ENCODE results near the gene SMC1B.
"Not testable (repeated sequence)": the region's sequence is repeated elsewhere in the genome, so short reads cannot be mapped to it uniquely, and the experiment has no call there.

The SMC1B gene

DNA sequence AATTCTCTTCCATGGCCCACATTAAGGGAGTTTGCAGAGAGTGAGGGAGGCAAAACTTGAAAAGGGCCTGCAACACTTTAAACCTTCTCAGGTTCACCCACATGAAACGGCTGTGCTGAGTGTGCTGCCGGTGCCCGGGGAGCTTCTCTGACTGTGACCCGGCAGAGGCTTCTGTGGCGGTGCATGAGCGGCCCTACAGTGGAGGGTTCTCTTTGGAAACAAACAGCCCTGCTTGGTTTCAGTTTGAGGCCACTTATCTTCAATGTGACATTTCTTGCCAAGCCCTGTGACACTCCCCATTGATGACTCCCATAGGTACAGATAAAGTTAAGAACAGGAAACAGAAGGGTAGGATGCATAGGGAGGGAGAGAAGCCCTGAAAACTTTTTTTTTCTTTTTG lies 71.9 kb downstream of the SMC1B start:
- peak; percentile 36 for DNase-seq (ENCODE audit: low read depth)

- no peak for DNase-seq (ENCODE audit: low read depth)
Measured at GRCh38 chr22:45340323-45340722, 73.1 kb downstream of the SMC1B start.

GRCh38 chr22:45338795-45339194 lies 74.6 kb downstream of the SMC1B start:
- no peak for DNase-seq (ENCODE audit: low read depth)

DNA sequence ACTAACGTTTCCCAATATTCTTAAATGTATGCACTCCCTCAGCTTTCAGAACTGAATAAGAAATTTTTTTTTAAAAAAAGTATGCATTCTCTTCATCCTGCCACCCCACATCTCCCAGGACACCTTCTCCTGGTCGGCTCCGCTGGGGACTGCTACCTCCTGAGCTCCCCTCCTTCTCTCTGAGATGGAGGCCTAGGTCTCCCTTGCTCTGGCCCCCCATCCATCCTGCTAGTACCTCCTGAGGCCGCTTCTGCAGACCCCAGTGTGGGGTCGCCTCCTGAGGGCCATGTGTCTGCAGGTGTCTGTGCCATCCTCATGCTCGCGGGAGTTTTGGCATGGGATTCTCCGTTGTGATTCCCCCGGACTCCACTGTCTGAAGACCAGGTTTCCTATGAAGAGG lies 75.9 kb downstream of the SMC1B start:
- DNase-seq (ENCODE audit: low read depth): no peak

- DNase-seq (ENCODE audit: low read depth): no peak
Measured at GRCh38 chr22:45336971-45337431, 76.4 kb downstream of the SMC1B start.

DNA sequence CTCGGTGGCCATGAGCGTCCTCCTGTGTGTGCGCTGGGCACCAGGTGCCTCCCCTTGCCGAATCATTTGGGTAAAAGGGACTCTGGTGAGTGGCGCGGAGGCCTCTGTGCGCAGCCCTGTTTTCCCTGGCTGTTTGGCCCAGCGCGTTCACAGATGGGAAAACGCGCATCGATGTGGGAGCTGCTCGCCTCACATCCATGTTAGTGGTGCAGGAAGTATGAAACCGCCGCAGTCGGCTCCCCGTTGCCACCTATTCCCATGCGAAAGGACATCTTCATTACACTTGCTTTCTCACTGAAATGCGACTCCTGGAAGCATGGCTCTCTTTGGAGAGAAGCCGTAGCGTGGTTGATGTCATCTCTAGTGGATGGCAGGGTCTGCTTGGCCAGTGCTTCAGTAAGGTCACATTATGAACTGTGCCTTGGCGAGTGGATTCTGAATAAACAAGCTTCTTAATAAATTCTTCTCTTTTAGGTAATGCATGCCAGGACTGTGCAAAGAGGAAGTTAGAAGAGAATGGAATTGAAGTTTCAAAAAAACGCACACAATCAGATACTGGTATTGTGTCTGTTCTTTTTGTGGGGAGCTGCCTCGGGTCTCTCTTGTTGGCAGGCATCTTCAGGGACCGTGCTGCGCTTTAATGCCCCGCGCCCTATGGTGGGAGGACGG lies 77.4 kb downstream of the SMC1B start:
- DNase-seq (ENCODE audit: low read depth): no peak

DNA sequence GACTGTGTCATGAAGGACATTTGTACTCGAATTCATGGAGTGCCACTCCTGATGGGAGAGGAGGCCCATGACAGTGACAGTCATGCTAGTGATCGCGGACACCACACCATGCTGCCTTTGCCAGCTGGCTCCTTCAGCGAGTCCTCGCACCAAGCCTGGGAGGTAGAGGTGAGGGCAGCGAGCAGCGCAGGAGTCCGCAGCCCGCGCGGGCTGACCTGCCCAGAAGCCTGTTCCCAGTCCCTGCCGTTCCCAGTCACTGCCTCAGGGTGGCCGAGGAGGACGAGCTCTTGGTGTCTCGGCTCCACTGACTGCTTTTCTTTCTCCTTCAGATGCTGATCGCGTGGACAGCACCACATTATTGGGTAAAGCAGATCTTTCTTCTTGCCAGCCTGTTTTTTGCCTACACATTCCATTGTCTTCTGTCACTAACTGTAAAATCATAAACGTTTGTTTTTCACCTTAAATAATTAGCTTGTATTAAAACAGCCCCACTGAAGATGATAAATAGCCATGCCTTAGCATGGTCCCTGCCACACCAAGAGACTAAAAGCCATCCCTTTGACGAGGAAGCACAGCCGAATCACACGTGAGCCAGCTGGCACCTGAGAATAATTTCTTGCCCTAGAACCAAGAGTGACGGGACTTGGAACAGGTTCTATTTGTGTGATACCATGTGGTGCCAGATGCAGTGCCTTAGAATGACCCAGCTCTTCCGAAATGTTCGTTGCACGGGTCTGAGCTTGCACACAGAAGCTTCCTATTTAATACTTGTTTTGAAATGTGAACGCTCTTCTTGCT lies 78.2 kb downstream of the SMC1B start:
- DNase-seq (ENCODE audit: low read depth): no peak

GRCh38 chr22:45334528-45334927 lies 78.9 kb downstream of the SMC1B start:
- no peak for DNase-seq (ENCODE audit: low read depth)

DNA sequence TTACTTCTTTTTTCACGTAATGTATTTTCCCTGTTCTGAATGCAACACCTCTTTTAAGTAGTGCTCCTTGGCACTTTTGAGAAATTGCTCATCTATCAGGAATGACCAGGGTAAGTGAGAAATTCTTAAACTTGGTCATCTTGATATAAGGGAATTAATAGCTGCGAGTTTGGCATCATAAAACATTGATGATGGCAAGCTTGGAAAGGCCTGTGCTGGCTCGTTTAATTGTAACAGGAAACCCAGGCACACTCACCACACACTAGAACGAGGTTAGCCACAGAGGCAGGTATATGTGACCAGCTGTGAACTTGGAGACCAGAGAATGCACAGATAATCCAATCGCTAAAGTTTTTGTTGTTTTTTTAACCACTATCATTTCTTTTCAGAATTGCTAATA lies 79.3 kb downstream of the SMC1B start:
- no peak for DNase-seq (ENCODE audit: low read depth)

GRCh38 chr22:45332001-45332400 lies 81.4 kb downstream of the SMC1B start:
- DNase-seq (ENCODE audit: low read depth): no peak

- DNase-seq (ENCODE audit: low read depth): no peak
Measured at GRCh38 chr22:45331486-45331885, 81.9 kb downstream of the SMC1B start.

DNA sequence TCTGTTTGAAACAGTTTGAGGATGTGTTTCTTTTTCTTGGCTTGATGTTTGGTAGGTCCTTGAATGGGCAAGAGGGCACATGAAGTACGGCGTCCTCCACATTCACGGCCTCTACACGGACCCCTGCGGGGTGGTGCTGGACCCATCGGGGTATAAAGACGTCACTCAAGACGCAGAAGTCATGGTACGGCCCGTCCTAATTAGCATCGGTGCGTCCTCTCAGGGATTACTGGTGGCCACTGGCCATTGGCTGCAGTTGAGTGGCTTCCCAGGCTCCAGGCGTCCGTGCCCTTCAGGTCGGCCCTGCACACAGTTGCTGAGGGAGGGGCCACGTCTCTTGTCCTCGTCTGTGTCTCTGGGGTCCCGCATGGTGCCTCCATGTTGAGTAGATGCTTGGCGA lies 82.9 kb downstream of the SMC1B start:
- no peak for DNase-seq (ENCODE audit: low read depth)

- DNase-seq (ENCODE audit: low read depth): no peak
Measured at GRCh38 chr22:45329530-45329936, 83.9 kb downstream of the SMC1B start.

DNA sequence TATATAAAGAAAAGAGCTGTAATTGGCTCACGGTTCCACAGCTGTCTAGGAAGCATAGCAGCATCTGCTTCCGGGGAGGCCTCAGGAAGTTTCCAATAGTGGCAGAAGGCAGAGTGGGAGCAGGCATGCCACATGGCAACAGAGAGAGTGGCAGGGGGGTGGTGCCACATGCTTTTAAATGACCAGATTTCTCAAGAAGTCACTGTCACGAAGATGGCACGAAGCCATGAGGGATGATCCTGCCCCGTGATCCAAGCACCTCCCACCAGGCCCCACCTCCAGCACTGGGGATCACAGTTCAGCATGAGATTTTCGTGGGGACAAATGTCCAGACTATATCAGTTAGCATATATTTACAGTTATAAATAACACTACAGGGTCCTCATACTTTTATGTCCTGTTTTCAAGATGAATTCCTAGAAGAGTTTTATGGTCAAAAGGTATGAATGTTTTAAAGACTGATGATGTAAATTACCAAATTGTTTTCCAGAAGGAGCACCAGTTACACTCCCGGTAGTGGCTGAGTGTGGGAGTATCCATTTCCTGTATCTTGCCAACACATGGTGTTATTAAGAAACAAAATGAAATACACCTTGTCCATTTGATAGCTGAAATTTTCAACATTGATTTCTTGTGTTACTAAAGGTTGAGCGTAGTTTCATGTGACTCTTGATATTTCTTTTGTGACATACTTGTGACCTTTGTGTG lies 84.4 kb downstream of the SMC1B start:
- no peak for DNase-seq (ENCODE audit: low read depth)

DNA sequence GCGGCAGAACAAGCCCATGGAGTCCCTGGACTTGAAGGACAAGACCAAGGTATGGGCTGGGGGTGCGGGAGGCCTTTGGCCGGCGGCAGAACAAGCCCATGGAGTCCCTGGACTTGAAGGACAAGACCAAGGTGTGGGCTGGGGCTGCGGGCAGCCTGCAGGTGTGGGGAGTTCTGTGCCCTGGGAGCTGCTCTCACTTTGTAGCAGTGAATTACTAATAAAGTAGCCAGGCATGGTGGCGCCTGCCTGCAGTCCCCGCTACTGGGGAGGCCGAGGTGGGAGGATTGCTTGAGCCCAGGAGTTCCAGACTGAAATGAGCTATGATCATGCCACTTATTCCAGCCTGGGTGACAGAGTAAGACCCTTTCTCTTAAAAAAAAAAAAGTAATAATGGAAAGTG lies 85.1 kb downstream of the SMC1B start:
- not testable (repeated sequence) for DNase-seq (ENCODE audit: low read depth)

DNA sequence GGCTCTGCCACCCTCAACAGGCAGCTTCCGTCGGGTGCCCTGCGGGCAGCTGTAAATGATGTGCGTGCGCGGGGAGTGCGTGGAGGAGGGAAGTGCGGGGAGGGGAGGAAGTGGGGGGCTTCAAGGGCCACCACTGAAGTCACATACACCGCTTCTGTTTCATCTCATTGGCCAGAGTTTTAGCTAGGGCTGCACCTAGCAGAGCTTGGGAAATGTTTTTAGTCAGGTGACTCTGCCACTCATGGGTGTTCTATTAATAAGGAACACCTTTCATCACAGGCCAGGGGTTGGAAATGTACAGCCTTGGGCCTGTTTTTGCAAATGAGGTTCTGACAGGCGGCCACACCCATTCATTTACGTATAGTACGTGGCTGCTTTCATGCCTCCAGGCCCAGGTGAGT lies 89.1 kb downstream of the SMC1B start:
- no peak for DNase-seq (ENCODE audit: low read depth)

DNA sequence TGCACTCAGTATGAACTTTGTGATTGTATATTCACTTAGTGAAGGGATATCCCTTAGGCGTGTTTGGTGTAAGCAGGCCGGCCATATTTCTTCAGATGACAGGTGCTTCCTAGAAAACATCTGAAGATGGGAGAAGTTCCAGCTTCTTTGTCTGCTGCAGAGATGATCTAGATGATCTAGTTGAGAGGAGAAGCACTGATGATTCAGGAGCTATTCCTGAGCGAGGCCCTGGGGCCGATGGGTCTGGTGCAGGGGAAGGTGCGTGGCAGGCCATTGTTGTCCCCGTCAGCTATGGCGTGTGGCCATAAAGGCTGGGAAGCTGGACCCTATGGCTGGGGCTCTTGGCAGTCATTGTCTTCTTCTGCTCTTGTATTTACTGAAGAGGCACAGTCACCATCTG lies 89.7 kb downstream of the SMC1B start:
- no peak for DNase-seq (ENCODE audit: low read depth)

DNA sequence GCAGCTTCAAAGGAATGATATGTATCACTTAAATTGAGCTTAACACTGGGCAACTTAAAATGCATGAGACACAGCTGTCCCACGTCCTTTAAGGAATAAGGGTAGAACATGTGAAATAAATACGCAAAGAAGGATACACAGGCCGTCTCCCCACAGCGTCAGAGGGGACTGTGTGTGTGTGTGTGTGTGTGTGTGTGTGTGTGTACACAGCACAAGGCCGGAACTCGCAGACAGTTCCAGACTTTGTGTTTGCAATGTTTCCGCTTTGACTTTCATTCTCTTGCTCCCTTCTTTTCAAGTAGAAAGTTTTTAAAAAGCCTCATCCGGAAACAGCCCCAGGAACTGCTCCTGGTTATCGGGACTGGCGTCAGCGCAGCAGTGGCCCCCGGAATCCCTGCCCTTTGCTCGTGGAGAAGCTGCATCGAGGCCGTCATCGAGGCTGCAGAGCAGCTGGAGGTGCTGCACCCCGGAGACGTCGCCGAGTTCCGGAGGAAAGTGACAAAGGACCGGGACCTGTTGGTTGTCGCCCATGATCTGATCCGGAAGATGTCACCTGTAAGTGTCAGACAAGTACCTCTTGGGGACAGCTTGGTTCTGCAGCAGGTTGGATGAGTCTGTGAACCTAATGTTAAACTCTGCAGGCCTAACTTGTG lies 90.4 kb downstream of the SMC1B start:
- DNase-seq (ENCODE audit: low read depth): no peak

GRCh38 chr22:45321827-45322226 lies 91.6 kb downstream of the SMC1B start:
- DNase-seq (ENCODE audit: low read depth): no peak

- DNase-seq (ENCODE audit: low read depth): no peak
Measured at GRCh38 chr22:45320357-45320976, 92.9 kb downstream of the SMC1B start.

GRCh38 chr22:45319324-45319685 lies 94.1 kb downstream of the SMC1B start:
- DNase-seq (ENCODE audit: low read depth): no peak

All from activated T-cell treated with anti-CD3 and anti-CD28 coated beads for 24 hours (primary cell).